GM21390 (cell line): ENCODE results near the gene BCORL1.
A peak's percentile ranks its signal among the peaks of the same experiment; 100 is the strongest.

ENCODE experiments used
- ATAC-seq: cut with Tn5 transposase; IDR thresholded peaks from one replicate; pipeline ENCODE4 v1.9.1; 2021; ENCODE audit not compliant: unreplicated experiment

Gene BCORL1

DNA sequence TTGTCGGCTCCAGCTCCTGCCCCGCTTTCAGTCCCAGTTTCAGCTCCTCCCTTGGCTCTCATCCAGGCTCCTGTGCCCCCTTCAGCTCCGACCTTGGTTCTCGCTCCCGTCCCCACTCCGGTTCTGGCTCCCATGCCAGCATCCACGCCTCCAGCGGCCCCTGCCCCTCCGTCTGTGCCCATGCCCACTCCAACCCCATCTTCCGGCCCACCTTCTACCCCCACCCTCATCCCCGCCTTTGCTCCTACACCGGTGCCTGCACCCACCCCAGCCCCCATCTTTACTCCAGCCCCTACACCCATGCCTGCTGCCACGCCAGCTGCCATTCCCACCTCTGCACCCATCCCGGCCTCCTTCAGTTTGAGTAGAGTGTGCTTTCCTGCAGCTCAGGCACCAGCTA, 31.2 kb downstream of the BCORL1 start:
- no peak for ATAC-seq

- no peak for ATAC-seq
Measured at GRCh38 chrX:130014356-130014755, 31.9 kb downstream of the BCORL1 start.

DNA sequence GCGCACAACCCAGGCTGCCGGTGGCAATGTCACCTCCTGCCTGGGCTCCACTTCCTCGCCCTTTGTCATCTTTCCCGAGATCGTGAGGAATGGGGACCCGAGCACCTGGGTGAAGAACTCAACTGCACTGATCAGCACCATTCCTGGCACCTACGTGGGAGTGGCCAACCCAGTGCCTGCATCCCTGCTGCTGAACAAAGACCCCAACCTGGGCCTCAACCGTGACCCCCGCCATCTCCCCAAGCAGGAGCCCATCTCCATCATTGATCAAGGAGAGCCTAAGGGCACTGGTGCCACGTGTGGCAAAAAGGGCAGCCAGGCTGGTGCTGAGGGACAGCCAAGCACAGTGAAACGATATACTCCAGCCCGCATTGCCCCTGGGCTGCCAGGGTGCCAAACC, 32.3 kb downstream of the BCORL1 start:
- ATAC-seq: no peak

DNA sequence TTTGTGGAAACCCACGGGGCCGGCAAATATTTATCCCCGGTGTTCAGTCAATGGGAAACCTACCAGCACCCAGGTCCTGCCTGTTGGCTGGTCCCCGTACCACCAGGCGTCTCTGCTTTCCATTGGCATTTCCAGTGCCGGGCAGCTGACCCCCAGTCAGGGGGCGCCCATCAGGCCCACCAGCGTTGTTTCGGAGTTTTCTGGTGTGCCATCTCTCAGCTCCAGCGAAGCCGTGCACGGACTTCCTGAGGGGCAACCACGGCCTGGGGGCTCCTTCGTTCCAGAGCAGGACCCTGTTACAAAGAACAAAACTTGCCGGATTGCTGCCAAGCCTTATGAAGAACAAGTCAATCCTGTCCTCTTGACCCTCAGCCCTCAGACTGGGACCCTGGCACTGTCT, 32.7 kb downstream of the BCORL1 start:
- ATAC-seq: no peak

- ATAC-seq: no peak
Measured at GRCh38 chrX:130018143-130018542, 35.7 kb downstream of the BCORL1 start.

DNA sequence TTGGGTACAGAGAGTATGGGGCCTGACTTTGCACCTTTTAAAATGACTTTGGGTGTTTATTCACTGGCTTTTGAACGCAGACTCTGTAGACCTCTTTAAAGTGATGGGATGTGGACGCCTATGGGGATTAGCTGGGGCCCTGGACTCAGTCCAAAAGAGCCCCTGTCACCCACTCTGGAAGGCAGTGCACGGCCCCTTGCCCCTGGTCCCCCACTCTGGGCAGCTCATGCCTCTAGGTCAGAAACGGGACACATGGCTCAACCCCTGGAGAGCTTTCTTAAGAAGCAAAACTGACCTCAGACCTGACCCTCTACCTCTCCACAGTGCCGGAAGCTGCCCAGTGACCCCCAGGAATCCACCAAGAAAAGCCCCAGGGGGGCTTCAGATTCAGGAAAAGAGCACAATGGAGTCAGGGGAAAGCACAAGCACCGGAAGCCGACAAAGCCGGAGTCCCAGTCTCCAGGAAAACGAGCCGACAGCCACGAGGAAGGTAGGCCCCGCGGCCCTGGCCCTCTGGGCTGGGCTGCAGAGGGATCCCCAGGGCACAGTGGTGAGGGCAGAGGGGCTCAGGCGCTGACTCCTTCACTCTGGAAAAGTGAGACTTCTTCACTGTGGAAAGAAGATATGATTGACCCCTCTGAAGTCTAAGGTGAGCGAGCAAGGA, 38.4 kb downstream of the BCORL1 start:
- ATAC-seq: no peak

- peak; percentile 99 for ATAC-seq
Measured at GRCh38 chrX:130024127-130024526, 41.7 kb downstream of the BCORL1 start.

DNA sequence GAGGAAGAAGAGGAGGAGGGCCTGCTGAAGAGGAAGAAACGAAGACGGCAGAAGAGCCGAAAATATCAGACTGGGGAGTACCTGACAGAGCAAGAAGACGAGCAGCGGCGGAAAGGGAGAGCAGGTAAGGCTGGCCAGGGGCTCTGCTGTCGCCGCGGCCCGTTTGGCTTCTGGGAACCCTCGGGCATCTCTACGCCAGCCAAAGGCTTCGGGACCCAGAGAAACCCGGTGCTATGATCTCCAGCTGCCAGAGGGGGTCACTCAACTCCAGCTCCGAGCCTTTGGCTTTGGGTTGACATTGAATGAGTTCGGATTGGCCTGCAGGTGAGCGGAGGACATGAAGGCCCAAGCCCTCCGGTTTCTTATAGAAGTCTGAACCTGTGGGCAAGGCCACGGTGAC, 42.8 kb downstream of the BCORL1 start:
- no peak for ATAC-seq

GRCh38 chrX:130027569-130027968, 45.1 kb downstream of the BCORL1 start:
- no peak for ATAC-seq

DNA sequence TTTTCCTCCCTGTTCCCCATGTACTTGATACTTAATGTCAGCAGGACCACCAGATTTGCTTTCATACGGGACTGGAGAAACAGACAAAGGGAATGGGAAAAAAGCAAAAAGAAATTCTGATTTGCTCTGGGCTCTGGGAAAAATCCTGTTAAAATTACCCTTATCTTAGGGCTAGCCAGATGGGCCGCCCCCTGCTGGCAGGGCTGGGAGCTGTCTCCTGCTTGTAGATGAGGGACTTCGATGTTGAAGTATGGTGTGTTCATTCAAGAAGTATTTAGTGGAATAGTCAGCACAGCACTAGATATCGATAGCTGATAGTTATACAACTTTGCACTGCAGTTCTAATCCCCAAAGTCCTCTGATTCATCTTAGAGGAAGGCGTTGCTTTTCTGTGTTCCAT, 45.8 kb downstream of the BCORL1 start:
- no peak for ATAC-seq

DNA sequence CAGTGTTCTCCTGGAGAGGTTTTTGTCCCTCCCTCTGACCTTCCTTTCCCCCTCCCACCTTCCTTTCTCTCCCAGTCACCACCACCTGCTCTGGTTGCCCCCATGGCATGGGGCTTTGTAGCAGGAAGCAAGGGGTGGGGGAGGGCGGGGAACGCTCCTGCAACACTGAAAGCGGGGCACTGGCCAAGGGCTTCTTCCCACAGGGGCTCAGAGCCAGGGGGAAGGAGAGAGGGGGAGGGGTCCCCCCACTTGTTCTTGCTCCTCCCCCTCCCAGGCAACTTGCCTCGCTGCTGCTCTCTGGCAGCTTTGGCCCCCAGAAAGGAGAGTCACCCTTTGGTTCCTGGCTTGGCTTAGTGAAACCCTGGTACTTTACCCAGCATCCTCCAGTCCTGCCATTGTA, 48.4 kb downstream of the BCORL1 start:
- no peak for ATAC-seq

DNA sequence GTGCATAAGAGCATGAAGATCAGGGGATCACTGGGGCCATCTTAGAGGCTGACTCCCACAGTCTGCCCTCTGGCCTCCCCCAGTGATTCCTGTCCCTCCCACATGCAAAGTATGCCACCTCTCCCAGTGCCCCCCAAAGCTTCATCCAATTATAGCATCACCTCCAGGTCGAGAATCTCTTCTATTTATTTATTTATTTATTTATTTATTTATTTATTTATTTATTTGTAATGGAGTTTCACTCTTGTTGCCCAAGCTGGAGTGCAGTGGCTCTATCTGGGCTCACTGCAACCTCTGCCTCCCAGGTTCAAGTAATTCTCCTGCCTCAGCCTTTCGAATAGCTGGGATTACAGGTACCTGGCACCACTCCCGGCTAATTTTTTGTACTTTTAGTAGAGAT, 50.1 kb downstream of the BCORL1 start:
- ATAC-seq: no peak

DNA sequence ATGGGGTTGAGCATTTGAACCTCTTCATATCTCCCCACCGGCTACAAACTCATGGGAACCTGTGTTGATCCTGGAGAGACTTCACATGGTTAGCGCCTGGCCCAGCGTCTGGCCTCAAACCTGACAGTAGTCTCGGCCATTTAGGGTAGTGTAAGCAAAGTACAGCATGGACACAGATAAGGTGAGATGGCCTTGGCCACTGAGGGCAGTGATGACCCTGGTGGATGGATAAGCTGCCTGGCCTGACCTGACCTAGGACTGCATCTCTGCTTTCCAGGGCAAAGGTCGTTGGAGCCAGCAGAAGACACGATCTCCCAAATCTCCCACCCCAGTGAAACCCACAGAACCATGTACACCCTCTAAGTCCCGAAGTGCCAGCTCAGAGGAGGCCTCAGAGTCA, 51.7 kb downstream of the BCORL1 start:
- no peak for ATAC-seq

DNA sequence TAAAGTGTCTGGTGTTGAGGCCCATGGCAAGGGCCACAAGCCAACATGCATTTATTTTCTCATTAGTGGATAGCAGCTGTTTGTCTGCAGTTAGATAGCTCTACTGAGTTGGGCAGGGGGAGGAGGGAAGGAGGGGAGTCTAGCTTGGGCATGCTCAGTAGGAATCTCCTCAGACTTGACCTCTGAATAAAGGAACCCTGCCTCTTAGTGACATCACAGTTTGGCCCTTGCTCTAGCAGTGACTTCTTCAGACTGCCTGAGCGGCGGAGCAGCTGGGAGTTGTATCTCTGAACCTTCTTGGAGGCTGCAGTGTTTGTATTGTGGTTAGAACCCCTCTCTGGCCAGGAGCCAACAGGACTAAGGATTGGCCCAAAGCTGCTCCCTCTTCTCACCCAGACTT, 57.4 kb downstream of the BCORL1 start:
- no peak for ATAC-seq

GRCh38 chrX:130047416-130047815, 65.0 kb downstream of the BCORL1 start:
- ATAC-seq: no peak

DNA sequence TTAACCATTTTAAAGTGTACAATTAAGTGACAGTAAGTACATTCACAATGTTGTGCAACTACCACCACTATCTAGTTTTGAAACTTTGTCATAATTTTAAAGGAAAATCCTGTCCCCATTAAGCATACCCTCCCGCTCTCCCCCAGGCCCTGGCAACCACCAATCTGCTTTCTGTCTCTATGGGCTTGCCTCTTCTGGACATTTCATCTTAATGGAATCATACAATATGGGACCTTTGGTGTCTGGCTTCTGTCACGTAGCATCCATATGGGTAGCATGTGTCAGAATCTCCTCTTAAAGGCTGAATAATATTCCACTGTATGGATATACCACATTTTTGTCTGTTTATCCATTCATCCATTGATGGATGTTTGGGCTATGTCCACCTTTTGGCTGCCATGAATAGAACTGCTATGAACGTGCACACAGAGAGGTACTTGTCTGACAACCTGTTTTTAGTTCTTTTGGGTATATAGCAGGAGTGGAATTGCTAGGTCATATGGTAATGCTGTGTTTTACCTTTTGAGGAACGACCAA, 66.3 kb downstream of the BCORL1 start:
- no peak for ATAC-seq

DNA sequence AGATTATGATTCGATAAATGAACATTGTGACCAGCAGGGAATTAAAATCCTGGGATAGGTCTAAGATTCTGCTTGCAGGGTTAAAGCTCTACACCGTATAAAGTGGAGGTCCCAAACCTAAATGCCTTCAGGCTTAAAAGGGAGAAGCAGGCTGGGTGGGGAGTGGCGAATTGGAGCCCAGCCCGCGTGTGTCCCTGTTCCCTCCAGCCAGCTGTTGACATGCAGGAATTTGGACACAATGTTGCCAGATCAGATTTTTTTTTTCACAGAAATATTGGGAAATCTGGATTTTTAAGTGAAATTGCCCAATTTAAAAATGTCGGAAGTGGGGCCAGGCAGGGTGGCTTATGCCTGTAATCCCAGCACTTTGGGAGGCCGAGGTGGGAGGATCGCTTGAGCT, 67.4 kb downstream of the BCORL1 start:
- no peak for ATAC-seq

- no peak for ATAC-seq
Measured at GRCh38 chrX:130051176-130051845, 68.9 kb downstream of the BCORL1 start.

DNA sequence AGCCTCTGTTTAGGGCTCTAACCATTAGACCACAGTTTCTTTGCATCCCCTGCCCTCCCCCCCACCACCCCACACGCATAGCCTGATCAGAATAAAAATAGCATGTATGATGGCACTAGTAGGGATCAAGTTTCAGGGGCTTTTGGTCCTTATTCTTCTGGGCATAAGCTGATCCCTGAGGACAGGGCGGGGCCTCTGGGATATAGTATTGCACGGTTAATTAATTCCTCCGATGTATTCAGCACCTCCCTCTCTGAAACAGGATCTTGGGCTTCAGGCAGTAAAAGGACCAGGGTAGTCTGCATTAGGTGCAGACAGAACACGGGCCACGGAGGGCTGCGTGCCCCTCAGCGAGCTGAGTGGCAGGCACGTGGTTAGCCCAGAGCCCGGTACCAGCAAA, 70.8 kb downstream of the BCORL1 start:
- ATAC-seq: no peak

GRCh38 chrX:130055103-130055502, 72.7 kb downstream of the BCORL1 start:
- no peak for ATAC-seq

DNA sequence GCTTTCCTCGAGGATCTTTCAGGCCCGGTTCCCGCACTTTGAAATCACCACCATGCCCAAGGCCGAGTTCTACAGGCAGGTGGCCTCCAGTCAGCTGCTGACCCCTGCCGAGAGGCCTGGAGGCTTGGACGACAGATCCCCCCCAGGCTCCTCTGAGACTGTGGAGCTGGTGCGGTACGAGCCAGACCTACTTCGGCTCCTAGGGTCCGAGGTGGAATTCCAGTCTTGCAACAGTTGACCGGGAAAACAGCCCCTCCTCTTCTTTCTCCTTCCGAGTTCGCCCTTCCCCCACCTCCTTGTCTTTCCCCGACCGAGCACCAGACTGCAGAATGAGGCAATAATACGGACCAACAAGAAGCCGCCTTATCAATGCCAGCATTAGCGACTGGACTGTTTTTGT, 73.5 kb downstream of the BCORL1 start:
- ATAC-seq: no peak

- no peak for ATAC-seq
Measured at GRCh38 chrX:130057209-130057608, 74.8 kb downstream of the BCORL1 start.

GRCh38 chrX:130058652-130059051, 76.2 kb downstream of the BCORL1 start:
- ATAC-seq: no peak
